Smooth muscle cell (in vitro differentiated cells): Measurements from ENCODE around the gene OCA2. TPM values are rescaled to one million over a fixed set of nuclear protein-coding genes. Genes with fewer than 3 reads are reported as not detected.
"Not testable (repeated sequence)": the region's sequence is repeated elsewhere in the genome, so short reads cannot be mapped to it uniquely, and the experiment has no call there.

Experiments used
- DNase-seq: peaks from one replicate; lab custom pipeline; 2025; ENCODE audit not compliant: unreplicated experiment; lab: John Stamatoyannopoulos, UW
- H2AFZ ChIP-seq: fragments of 200-600 bp; sonication (generic); 2 replicates; pipeline ENCODE4 v1.6.0; 2016; ENCODE audit warnings: antibody characterized with exemption, low read depth, mild to moderate bottlenecking
- H3F3A ChIP-seq: fragments of 200-600 bp; sonication (generic); 2 replicates; pipeline ENCODE4 v1.6.0; 2017; ENCODE audit warnings: antibody characterized with exemption, low read depth
- H3K27ac ChIP-seq: fragments of 200-600 bp; sonication (generic); 2 replicates; pipeline ENCODE4 v1.5.1; 2016; ENCODE audit warnings: low read depth, mild to moderate bottlenecking
- H3K27me3 ChIP-seq: fragments of 200-600 bp; sonication (generic); 2 replicates; pipeline ENCODE4 v1.6.1; 2016; ENCODE audit warnings: low read depth, mild to moderate bottlenecking
- H3K36me3 ChIP-seq: fragments of 200-600 bp; sonication (generic); 2 replicates; pipeline ENCODE4 v1.5.1; 2016; ENCODE audit warnings: low read depth
- H3K4me1 ChIP-seq: fragments of 200-600 bp; sonication (generic); 2 replicates; pipeline ENCODE4 v1.5.1; 2016; ENCODE audit warnings: low read depth
- H3K4me2 ChIP-seq: fragments of 200-600 bp; sonication (generic); 2 replicates; pipeline ENCODE4 v1.6.0; 2016; ENCODE audit warnings: mild to moderate bottlenecking
- H3K4me3 ChIP-seq: fragments of 200-600 bp; sonication (generic); 2 replicates; pipeline ENCODE4 v1.5.1; 2016; ENCODE audit warnings: mild to moderate bottlenecking
- H3K79me2 ChIP-seq: fragments of 200-600 bp; sonication (generic); 2 replicates; pipeline ENCODE4 v1.6.0; 2016; ENCODE audit warnings: low read depth, mild to moderate bottlenecking
- H3K9ac ChIP-seq: fragments of 200-600 bp; sonication (generic); 2 replicates; pipeline ENCODE4 v1.6.0; 2016; ENCODE audit warnings: low read depth
- H3K9me3 ChIP-seq: fragments of 200-600 bp; sonication (generic); replicated peaks from 2 replicates; pipeline ENCODE4 v1.5.1; 2016; ENCODE audit warnings: low read depth
- H4K20me1 ChIP-seq: fragments of 200-600 bp; sonication (generic); 2 replicates; pipeline ENCODE4 v1.6.0; 2016; ENCODE audit warnings: low read depth
- CTCF ChIP-seq: fragments of 200-600 bp; sonication (generic); IDR thresholded peaks from 2 replicates; pipeline ENCODE4 v1.5.1; 2017; ENCODE audit warnings: borderline replicate concordance, mild to moderate bottlenecking, antibody characterized with exemption; ENCODE audit not compliant: insufficient read depth, poor library complexity, severe bottlenecking
- WGBS: methylation state at CpG from one replicate; pipeline ENCODE4 v1.1.7; 2016; ENCODE audit warnings: low lambda C conversion rate; 5-methylcytosine and 5-hydroxymethylcytosine counted together
- polyA plus RNA-seq: library from polyadenylated mRNA; unstranded; fragments of >200 nt; fragmentation: Nextera tagmentation; extraction: Ambion mirVana; gene quantifications from 2 replicates; pipeline ENCODE4 v1.2.1, GENCODE V29; 2016
- total RNA-seq: library from RNA; depleted of rRNA; stranded (reverse); fragments of >200 nt; gene quantifications from 2 replicates; pipeline ENCODE4 v1.2.3, GENCODE V29; 2014

Gene OCA2
- total and polyA plus RNA-seq, 2 experiments from 2014 or later, result 0.16 TPM; not detected in 1

- Histone ChIP-seq H3K9me3 (no peaks in the 10 kb centered on the region), H3F3A (no peaks in the 10 kb centered on the region), H3K4me1 (no peaks in the 10 kb centered on the region), H3K4me3 (no peak overlapping the region), H3K4me2 (no peak overlapping the region), H3K9ac (no peak overlapping the region), H4K20me1 (no peaks in the 10 kb centered on the region), H3K27ac (no peak overlapping the region), H2AFZ (no peak overlapping the region), H3K27me3 (no peaks in the 10 kb centered on the region), H3K36me3 (no peaks in the 10 kb centered on the region), H3K79me2 (no peaks in the 10 kb centered on the region)
- 84% methylated on average over 24 of the region's 24 CpGs for WGBS
- no peak for DNase-seq
- no peak for TF ChIP-seq CTCF
Observed at GRCh38 chr15:27768732-27769475, 330.2 kb downstream of the OCA2 start.

- no peak overlapping the region for H3K4me3 ChIP-seq
- no peak overlapping the region for H3K27ac ChIP-seq
- no peak overlapping the region for H2AFZ ChIP-seq
- no peak for DNase-seq
- H3K4me2 ChIP-seq, result no peak overlapping the region
- no peaks in the 10 kb centered on the region for H3K36me3 ChIP-seq
- no peaks in the 10 kb centered on the region for H3K4me1 ChIP-seq
- 88% methylated on average over 14 of the region's 14 CpGs for WGBS
- no peaks in the 10 kb centered on the region for H3K9me3 ChIP-seq
- TF ChIP-seq CTCF, result no peak
- no peaks in the 10 kb centered on the region for H3K27me3 ChIP-seq
- no peaks in the 10 kb centered on the region for H3K79me2 ChIP-seq
- no peaks in the 10 kb centered on the region for H3F3A ChIP-seq
- no peaks in the 10 kb centered on the region for H4K20me1 ChIP-seq
- H3K9ac ChIP-seq, result no peak overlapping the region
Observed at GRCh38 chr15:27767918-27768640, 331.0 kb downstream of the OCA2 start.

- not testable (repeated sequence) for H3K27ac ChIP-seq, H3K4me3 ChIP-seq, H3K27me3 ChIP-seq, H3K9me3 ChIP-seq, H3K79me2 ChIP-seq, H3K36me3 ChIP-seq, DNase-seq, H3K4me2 ChIP-seq, H3K9ac ChIP-seq, H3F3A ChIP-seq, H4K20me1 ChIP-seq, H3K4me1 ChIP-seq, H2AFZ ChIP-seq
Observed at GRCh38 chr15:27767430-27767829, 331.7 kb downstream of the OCA2 start.

- WGBS, result 91% methylated on average over 3 of the region's 3 CpGs
- Histone ChIP-seq H3F3A (no peaks in the 10 kb centered on the region), H3K9me3 (no peaks in the 10 kb centered on the region), H4K20me1 (no peaks in the 10 kb centered on the region), H3K36me3 (no peaks in the 10 kb centered on the region), H2AFZ (no peak overlapping the region), H3K27ac (no peak overlapping the region), H3K4me2 (no peak overlapping the region), H3K27me3 (no peaks in the 10 kb centered on the region), H3K79me2 (no peaks in the 10 kb centered on the region), H3K4me3 (no peak overlapping the region), H3K9ac (no peak overlapping the region), H3K4me1 (no peaks in the 10 kb centered on the region)
- DNase-seq, result no peak
- no peak for TF ChIP-seq CTCF
Observed at GRCh38 chr15:27764339-27764738, 334.8 kb downstream of the OCA2 start.
